GM18520 (cell line): ENCODE data around the gene RAB44.
"Not testable (repeated sequence)": the region's sequence is repeated elsewhere in the genome, so short reads cannot be mapped to it uniquely, and the experiment has no call there.

Experiments used
- ATAC-seq: cut with Tn5 transposase; IDR thresholded peaks from one replicate; pipeline ENCODE4 v1.9.1; 2021; ENCODE audit not compliant: unreplicated experiment

The RAB44 gene

DNA sequence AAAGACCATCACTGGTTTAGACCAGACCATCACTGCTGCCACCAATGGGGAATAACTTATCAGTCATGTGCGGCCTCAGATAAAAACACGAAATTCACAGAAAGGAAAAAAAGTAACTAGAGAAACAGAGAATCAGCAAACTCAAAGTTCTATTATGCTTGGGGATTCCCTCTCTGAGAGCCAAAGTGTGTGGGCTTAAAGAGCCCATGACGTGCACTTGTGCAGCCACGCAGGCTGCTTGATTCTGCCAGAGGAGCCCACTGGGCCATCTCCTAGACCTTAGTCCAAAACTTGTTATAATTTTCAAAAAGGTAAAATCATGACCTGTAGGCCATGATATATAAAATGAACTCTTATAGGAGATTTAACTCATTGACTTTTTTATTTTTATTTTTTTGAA, 15.2 kb downstream of the RAB44 start:
- ATAC-seq: no peak

DNA sequence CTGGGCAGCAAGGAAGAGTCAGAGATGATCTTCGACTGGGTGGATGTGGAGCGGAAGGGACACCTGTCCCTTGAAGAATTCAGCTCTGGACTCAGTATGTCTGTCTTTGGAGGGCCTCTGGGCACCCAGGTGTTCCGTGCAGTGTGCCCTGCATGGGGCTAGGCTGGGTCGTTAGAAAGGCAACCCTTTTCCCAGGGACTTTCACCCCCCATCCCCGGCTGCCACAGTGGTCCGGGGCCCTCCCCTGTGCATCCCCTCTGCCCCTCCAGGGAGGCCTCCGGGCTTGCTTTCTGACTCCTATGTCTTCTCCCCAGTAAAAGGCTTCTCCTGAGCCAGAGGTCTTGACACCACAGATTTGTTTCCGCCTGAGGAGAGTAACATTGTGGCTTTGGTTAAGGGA, 16.2 kb downstream of the RAB44 start:
- no peak for ATAC-seq

DNA sequence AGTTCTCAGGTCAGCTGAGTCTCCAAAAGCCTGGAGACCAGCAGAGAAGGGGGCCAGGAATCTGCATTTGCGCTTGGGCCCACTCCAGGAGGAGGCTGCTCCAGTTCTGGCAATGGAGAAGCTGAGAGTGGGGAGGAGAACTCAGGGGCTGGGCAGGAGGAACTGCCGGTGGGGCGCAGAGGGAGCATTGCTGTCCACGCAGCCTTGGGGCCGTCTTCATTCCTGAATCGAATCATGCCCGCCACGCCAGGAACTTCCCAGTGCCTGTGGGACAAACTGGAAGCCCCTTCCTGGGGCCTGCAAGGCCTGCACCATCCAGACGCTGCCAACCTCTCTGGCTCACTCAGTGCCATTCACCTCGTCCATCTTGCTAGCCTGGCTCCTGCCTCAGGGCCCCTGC, 16.9 kb downstream of the RAB44 start:
- ATAC-seq: no peak

DNA sequence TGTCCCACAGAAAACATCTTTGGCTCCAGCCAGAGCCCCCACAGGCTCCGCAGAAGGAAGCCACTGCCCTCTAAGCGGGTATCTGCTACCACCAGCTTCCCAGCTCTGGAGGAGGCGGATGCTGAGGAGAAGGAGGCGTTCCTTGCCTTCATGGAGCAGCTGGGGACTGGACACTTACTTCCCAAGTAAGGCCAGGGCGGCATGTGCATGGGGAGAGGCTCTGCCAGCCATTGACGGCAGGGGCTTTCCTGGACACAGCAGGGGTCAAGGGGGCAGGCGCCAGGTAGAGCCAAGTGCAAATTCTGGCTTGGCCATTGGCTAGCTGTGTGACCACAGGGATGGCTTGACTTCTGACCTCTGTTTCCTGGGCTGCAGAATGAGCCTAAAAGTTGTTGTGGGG, 17.8 kb downstream of the RAB44 start:
- no peak for ATAC-seq

DNA sequence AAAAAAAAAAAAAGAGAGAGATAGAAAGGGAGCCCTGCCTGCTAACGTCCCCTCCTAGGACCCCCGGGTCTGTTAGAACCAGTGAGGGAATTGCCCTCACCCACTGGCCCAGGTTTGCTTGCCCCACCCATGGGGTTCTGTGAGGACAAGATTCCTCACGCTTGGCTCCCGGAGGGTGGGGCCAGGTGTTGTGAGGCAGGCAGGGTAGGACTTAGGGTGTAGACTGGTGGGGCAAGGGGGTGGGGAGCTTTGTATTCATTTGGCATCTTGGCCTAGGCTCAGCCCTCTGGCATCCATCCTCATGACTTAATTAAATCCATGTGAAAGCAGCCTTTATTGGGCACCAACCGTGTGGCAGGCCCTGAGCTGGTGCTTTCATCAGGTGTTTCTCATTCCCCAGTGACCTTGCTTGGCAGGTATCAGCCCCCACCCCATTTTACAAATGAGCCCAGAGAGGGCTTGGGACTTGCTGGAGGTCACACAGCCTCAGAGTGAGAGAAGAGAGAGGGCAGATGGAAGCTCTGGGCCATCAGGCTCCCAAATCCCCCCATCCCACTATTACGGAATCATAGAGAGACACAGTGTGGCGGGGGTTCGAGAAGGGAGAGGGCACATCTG, 19.0 kb downstream of the RAB44 start:
- ATAC-seq: no peak

DNA sequence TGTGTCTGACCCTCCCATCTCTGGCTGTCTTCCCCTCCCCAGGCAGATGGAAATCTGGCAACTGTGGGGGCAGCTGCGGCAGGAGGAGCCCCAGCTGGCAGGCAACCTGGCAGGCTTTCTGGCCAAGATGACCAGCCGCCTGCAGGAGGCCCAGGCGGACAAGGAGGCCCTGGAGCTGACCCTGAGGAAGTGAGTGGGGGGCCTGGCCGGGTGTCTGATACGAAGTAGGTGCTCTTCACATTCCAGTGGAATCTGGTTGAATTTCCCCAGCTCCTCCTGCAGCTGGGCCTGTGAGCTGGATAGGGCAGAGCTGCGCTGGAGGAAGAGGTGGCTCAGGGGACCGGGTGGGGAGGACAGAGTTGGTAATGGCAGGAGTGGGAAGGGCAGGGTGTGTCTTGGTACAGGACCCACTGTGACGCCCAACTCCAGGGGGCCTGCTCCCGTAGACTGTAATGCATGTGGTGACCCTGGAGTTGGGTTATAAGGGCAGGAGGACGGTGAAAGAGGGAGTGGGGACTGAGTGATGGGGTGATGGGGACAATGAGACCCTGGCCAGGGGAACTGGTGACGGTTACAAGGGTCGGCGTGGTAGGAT, 19.7 kb downstream of the RAB44 start:
- ATAC-seq: no peak

DNA sequence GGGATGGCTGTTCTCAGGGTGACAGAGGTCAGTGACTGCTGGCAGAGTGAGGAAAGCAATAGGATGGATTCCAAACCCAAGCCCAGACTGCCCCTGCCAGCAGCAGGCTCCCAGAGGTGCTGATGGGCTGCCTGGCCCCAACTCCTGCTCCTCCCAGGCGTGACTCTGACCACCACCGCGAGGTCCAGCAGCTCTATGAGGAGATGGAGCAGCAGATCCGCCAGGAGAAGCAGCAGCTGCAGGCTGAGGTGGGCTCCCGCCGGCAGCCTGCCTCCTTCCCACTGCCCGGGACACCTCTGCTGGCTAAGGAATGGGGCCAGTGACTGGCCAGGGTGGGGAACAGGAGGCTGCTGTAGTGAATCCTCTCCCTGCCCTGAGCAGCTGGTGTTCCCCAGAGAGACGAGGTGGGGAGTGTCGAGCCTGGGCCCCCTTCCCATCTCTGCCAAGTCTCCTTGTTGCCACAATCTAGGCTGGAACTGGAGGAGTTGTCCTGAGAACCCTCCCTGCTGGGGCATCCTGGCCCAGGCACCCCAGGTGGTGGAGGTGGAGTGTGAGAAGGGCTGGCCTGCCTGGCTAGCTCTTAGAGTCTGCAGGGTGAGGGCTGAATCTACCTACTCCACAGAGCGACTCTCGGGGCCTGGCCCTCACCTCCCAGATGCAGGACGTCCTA, 20.4 kb downstream of the RAB44 start:
- no peak for ATAC-seq

DNA sequence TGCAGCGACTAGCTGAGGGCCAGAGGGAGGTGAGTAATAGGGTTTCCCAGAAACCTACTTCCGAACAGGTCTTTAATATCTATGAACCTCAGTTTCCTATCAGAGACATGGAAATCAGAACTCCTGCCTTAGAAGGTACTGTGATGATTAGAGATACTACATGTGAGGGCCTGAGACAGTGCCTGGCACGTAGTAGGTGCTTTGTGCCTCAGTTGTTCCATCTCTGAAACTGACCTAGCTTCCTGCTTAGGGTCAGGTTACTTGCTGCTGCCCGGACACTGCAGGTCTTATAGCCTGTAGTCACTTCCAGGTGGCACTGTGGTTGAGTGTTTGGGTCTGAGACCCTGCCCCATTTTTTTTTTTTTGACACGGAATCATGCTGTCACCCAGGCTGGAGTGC, 20.9 kb downstream of the RAB44 start:
- ATAC-seq: no peak

DNA sequence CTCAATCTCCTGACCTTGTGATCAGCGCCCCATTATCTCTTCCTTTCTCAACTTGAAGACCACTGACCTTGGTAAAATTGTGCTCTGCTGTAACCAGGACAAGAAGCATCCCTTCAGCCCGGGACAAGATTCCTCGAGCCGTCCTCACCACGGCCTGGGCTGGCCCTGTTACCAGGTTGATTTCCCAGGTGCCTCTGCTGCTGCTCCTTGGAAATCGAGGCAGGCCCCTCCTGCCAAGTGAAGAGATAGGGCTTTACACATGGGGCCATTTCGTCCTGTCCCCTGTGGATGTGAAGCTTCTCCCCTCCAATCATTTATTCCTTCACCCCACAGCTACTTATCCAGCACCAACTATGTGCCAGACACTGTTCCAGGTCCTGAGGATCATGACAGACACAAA, 21.5 kb downstream of the RAB44 start:
- no peak for ATAC-seq

DNA sequence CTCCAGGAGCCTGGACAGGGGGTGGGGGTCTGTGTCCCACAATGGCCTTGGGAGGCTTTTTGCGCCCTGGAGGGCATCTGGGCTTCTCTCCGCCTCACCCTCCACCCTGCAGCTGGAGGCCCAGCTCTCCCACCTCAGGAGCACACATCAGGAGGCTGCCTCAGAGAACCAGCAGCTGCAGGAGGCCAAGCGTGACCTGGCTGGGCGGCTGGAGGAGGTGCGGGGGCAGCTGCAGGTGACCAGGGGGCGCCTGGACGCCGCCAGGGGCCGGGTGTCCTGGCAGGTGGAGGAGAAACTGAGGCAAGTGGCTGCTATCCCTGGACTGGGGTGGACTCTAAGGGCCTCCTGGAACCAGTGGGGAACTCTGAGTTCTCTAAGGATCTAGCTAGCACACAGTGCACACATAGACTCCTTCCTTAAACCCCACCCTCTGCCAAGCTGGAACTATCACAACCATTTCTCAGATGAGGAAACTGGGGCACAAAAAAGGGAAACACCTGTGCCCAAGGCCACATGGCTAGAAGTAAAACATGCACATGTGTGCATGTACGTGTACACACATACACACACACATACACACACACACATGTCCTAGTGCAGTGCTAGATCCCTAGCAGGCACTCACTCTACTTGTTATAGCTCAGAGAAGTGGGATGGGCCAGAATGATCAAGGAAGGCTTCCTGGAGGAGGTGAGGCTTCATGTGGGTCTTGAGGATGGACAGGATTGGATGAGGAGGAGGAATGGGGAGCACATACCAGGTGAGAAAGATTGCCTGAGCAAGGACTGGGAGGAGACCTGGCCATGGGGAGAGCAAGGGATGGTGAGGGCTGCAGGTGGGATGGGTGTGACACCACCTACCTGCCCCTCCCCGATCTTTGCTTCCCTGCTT, 22.9 kb downstream of the RAB44 start:
- no peak for ATAC-seq

DNA sequence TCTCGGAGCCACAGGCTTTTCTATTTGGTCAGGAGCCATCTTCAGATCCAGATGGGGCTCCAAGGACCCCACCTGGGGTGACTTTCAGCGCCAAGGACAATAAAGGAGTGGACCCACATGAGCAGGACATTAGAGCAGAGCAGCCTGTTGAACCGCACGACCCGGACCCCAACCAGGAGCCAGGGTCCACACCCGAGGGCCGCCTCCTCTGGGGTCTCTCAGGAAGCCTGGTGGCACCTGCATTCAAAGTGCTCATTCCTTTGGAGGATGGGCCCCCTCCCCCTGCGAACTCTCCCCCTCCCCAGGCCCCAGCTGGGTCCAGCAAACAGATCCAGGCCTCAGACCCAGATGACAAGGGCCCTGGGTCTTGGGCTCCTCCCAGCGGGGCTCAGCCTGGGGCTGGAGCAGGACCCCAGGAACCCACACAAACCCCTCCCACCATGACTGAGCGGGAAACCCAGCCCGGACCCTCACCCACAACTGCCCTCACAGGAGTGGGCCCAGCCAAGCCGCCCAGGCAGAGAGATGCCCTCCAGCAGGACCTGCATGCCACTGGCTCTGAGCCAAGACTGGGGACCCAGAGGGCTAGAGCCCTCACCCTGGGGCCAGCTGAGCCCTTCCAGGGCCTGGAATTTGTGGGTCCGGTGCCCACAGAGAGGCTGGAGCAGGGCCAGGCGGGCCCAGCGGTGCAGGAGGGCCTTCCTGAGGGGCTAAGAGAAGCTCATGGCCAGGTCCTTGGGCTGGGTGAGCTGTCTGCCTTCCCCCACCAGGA, 23.9 kb downstream of the RAB44 start:
- ATAC-seq: no peak

DNA sequence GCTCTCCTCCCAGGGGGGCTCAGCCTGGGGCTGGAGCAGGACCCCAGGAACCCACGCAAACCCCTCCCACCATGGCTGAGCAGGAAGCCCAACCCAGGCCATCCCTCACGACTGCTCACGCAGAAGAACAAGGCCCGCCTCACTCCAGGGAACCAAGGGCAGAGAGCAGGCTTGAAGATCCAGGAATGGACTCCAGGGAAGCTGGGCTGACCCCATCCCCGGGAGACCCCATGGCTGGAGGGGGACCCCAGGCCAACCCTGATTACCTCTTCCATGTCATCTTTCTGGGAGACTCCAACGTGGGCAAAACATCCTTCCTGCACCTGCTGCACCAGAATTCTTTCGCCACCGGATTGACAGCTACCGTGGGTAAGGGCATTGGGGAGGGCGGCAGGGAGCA, 24.7 kb downstream of the RAB44 start:
- ATAC-seq: no peak

DNA sequence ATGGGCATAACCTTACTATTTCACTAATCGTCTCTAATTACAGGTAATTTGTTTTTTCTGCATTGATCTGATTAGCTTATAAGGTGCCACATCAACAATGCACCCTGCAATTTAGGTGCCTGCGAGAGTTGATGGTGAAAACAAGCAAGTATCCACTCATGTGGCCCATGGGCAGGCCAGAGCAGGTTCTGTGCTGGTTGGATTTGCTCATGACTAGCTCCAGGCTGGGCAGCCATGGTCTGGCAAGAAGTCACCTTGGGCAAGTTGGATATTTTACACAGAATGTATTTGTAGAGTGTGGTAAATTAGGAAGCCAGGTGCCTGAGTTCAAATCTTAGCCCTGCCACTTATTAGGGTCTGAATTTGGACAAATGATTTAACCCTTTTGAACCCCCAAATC, 25.3 kb downstream of the RAB44 start:
- no peak for ATAC-seq

DNA sequence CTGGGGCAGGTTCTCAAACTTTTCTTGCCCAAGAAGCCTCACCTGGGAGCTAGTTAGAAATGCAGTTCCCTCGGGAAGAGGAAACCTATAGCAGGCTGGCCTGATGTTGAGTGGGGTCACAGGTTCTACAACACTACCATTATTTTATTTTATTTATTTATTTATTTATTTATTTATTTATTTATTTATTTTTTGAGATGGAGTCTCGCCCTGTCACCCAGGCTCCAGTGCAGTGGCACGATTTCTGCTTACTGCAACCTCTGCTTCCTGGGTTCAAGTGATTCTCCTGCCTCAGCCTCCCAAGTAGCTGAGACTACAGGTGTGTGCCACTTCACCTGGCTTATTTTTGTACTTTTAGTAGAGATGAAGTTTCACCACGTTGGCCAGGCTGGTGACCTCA, 26.4 kb downstream of the RAB44 start:
- not testable (repeated sequence) for ATAC-seq

DNA sequence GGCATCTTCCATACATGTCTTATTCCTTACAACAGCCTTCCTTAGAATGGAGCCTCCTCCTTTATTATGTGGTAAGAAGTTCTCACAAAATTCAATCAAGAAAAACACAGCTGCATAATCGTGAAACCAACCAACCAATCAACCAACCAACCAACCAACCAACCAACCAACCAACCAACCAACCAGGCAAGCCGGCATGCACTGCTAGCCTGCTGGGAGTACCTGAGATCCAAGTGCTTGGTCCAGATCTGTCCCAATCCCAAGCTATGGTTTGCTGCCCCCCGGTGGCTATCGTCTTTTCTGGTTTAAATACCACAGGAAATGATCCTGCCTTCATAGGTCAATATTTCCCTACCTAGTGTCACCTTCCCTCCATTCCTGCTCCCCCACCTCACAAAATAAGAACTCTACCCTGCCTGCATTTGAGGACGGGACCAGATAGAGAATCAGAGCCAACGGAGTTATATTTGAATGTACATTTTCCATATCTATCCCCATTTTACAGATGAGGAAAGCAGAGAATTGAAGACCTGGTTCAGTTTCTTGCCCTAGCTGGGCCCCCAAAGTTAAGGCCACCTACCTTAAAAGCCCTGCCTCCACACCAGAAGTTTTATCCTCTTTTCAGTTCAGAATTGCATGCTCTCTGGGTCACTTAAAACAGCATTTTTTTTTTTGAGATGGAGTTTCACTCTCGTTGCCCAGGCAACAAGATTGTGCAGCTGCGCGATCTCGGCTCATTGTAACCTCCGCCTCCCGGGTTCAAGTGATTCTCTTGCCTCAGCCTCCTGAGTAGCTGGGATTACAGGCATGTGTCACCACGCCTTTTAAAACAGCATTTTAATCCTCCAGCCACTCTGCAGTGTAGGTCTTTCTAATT, 27.1 kb downstream of the RAB44 start:
- no peak for ATAC-seq

DNA sequence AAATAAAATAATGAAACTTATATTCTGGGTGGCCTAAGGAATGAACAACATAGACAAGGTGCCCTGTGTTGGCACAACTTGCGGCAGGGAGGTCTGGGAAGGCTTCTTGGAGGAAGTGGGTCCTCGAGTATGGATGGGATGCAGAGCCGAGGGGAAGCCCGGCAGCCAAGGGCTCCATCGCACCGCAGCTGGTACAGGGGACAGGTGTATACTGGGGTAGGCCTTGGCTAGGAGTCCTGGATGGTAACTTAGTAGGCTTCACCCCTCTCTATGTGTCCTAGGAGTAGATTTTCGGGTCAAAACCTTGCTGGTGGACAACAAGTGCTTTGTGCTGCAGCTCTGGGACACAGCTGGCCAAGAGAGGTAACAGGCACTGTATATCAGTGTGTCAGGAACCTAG, 28.0 kb downstream of the RAB44 start:
- no peak for ATAC-seq

DNA sequence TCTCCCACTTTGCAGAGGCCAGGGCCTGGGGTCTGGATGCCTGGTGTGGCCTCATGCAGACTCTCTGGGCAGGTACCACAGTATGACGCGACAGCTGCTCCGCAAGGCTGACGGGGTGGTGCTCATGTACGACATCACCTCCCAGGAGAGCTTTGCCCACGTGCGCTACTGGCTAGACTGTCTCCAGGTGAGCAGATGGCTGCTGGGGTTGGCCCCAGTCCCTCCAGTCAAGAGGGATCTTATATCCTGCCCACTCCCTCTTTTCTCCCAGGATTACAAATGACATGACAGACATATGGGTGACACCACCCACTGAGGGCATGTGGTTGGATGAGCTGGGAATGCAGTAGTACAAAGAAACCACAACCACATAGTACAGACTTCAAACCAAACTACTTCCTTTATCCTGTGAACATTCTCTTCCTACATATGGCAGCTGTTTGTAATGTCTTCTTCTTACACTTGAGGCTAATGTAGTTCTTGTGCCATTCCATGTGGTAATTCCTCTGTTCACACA, 29.9 kb downstream of the RAB44 start:
- no peak for ATAC-seq

DNA sequence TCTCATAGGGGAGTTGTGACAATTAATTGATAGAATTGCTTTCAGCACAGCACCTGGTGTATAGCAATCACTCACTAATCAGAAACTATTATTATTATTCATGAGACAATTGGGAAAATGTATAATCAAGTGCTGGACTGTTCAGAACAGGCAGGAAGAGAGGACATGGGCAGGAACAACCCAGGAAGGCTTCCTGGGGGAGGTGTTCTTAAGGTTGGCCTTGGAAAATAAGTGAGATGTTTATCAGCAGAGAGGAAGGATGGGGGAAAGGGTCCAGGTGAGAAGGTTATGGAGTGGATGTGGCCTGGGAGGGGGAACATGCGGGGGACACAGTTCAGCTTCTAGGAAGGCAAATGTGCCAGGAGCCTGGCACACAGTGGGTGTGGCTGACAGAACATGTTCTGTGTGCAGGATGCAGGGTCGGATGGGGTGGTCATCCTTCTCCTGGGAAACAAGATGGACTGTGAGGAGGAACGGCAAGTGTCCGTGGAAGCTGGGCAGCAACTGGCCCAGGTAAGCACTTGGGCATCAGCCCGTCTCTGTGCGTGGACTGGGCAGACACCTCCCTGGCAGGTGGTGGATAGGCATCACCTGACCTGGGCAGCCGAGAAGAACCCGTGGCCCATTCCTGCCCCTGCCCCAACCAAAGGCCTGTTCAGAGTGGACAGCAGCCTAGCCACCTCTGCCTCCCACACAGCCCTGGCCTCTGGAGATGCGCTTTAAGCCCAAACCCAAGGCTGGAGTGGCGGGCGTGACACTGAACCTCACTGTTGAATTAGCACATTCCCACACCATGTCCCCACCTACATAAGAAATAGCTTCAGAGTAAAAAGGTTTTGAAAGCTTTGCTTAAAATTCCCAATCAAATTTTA, 30.9 kb downstream of the RAB44 start:
- ATAC-seq: no peak

DNA sequence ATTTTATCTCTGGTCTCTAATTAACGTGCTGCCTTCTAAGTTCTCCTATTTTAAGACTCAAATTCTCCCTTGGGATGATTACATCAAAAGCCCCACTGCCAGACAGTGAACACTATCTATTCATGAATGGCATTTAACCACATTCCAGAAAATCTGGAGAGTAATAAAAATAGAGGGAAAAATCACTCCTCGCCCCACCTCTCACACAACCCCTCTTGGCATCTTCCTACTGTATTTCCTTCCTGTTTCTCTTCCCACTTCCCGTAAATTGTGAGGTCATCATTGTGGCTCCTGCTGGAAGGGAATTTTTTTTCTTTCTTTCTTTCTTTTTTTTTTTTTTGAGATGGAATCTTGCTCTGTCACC, 31.5 kb downstream of the RAB44 start:
- no peak for ATAC-seq
